WTC11 (cell line): ENCODE measurements around the gene KCNJ4. TPM values are rescaled to one million over a fixed set of nuclear protein-coding genes. Genes with fewer than 3 reads are reported as not detected.
"Not testable (repeated sequence)": the region's sequence is repeated elsewhere in the genome, so short reads cannot be mapped to it uniquely, and the experiment has no call there.

Experiments
- ATAC-seq: fragments of 200-7000 bp; cut with Tn5 transposase; 2 replicates; pipeline ENCODE4 v1.10.0; 2021; ENCODE audit warnings: mild to moderate bottlenecking, moderate library complexity
- CTCF ChIA-PET: fragments of 300-600 bp; sonication (Branson Sonifier 250); formaldehyde crosslinking; loops from one replicate; lab custom pipeline; 2021; ENCODE audit warnings: antibody characterized with exemption; lab: Charles Lee
- POLR2A ChIA-PET: fragments of 350-600 bp; sonication (Branson Sonifier 250); formaldehyde crosslinking; loops from one replicate; lab custom pipeline; 2021; ENCODE audit warnings: antibody characterized with exemption; lab: Charles Lee
- DNase-seq: peaks from one replicate; pipeline ENCODE4 v3.0.0; 2021; ENCODE audit warnings: low spot score
- H3K27ac Mint-ChIP-seq: 2 replicates; pipeline ENCODE4 v1.8.0; 2021; ENCODE audit warnings: mixed read lengths
- H3K27me3 Mint-ChIP-seq: 2 replicates; pipeline ENCODE4 v1.8.0; 2021; ENCODE audit warnings: low read depth, mild to moderate bottlenecking, moderate library complexity, mixed read lengths
- H3K36me3 Mint-ChIP-seq: 2 replicates; pipeline ENCODE4 v1.8.0; 2021; ENCODE audit warnings: mixed read lengths
- H3K4me1 Mint-ChIP-seq: 2 replicates; pipeline ENCODE4 v1.8.0; 2022; ENCODE audit warnings: mixed read lengths
- H3K4me3 Mint-ChIP-seq: 2 replicates; pipeline ENCODE4 v1.8.0; 2021; ENCODE audit warnings: mild to moderate bottlenecking, moderate library complexity, mixed read lengths
- H3K9me3 Mint-ChIP-seq: 2 replicates; pipeline ENCODE4 v1.8.0; 2021; ENCODE audit warnings: mixed read lengths
- CBFB ChIP-seq: sonication (generic); formaldehyde crosslinking; IDR thresholded peaks from 2 replicates; pipeline ENCODE4 v1.8.1; 2022; ENCODE audit warnings: mild to moderate bottlenecking, low read depth, missing genetic modification reagents
- CREM ChIP-seq: sonication (generic); formaldehyde crosslinking; IDR thresholded peaks from 2 replicates; pipeline ENCODE4 v1.8.1; 2022; ENCODE audit warnings: mild to moderate bottlenecking, missing genetic modification reagents, moderate library complexity
- ETV6 ChIP-seq: sonication (generic); formaldehyde crosslinking; IDR thresholded peaks from 2 replicates; pipeline ENCODE4 v1.8.1; 2022; ENCODE audit warnings: mild to moderate bottlenecking, missing genetic modification reagents
- FOXK1 ChIP-seq: sonication (generic); formaldehyde crosslinking; IDR thresholded peaks from 2 replicates; pipeline ENCODE4 v1.8.0; 2022; ENCODE audit warnings: mild to moderate bottlenecking, moderate library complexity, missing genetic modification reagents
- FOXP1 ChIP-seq: sonication (generic); formaldehyde crosslinking; IDR thresholded peaks from 2 replicates; pipeline ENCODE4 v1.8.0; 2022; ENCODE audit warnings: missing genetic modification reagents, mild to moderate bottlenecking, moderate library complexity, borderline replicate concordance
- NFE2L1 ChIP-seq: sonication (generic); formaldehyde crosslinking; IDR thresholded peaks from 2 replicates; pipeline ENCODE4 v1.8.1; 2023; ENCODE audit warnings: missing genetic modification reagents
- PRDM15 ChIP-seq: sonication (generic); formaldehyde crosslinking; IDR thresholded peaks from 2 replicates; pipeline ENCODE4 v1.8.0; 2022; ENCODE audit warnings: missing genetic modification reagents
- PRRX2 ChIP-seq: fragments of 250-450 bp; sonication (Bioruptor Pico); IDR thresholded peaks from 2 replicates; pipeline ENCODE4 v1.8.0; 2021; ENCODE audit warnings: mild to moderate bottlenecking
- SP1 ChIP-seq: sonication (generic); formaldehyde crosslinking; conservative IDR thresholded peaks from 2 replicates; pipeline ENCODE4 v1.8.1; 2022; ENCODE audit warnings: missing genetic modification reagents
- TP53 ChIP-seq: sonication (generic); formaldehyde crosslinking; IDR thresholded peaks from 2 replicates; pipeline ENCODE4 v1.8.1; 2023; ENCODE audit warnings: mild to moderate bottlenecking, missing genetic modification reagents
- ZNF232 ChIP-seq: sonication (generic); formaldehyde crosslinking; IDR thresholded peaks from 2 replicates; pipeline ENCODE4 v1.8.0; 2022; ENCODE audit warnings: mild to moderate bottlenecking, missing genetic modification reagents
- total RNA-seq: library from RNA; stranded (reverse); gene quantifications from 3 replicates; pipeline ENCODE4 v1.2.3, GENCODE V29; 2021

Gene KCNJ4
- total RNA-seq, 1 experiment from 2014 or later: 3.1 TPM

- TF ChIP-seq PRRX2 (no peak), CBFB (CRISPR knock-in tag) (no peak), PRDM15 (CRISPR knock-in tag) (no peak), NFE2L1 (CRISPR knock-in tag) (no peak), SP1 (CRISPR knock-in tag) (no peak), TP53 (CRISPR knock-in tag) (no peak), ETV6 (CRISPR knock-in tag) (no peak), FOXK1 (CRISPR knock-in tag) (no peak), FOXP1 (CRISPR knock-in tag) (no peak), ZNF232 (CRISPR knock-in tag) (no peak), CREM (CRISPR knock-in tag) (no peak)
- ChIA-PET CTCF (no interaction called here), POLR2A (interaction anchor here (1.3 kb wide), 1 partner anchor 16 kb away, joined by 3 read pairs; no protein-coding TSS in a partner anchor)
- H3K27ac Mint-ChIP-seq: peak overlapping the region; percentile 4; the same call in 1 of the 2 replicates
- no peaks in the 10 kb centered on the region for H3K9me3 Mint-ChIP-seq
- DNase-seq (no peak), ATAC-seq (peak; percentile 48)
- H3K4me3 Mint-ChIP-seq: peak overlapping the region; percentile 20; the same call in 1 of the 2 replicates
- peaks cover 26% of the 10 kb centered on the region for H3K36me3 Mint-ChIP-seq
- no peaks in the 10 kb centered on the region for H3K27me3 Mint-ChIP-seq
- H3K4me1 Mint-ChIP-seq: peaks cover 40% of the 10 kb centered on the region
These were observed 71.6 kb downstream of the KCNJ4 start for GRCh38 chr22:38383417-38383816.

GRCh38 chr22:38381371-38381770 lies 73.6 kb downstream of the KCNJ4 start:
- peaks cover 40% of the 10 kb centered on the region for H3K36me3 Mint-ChIP-seq
- H3K27ac Mint-ChIP-seq: peak overlapping the region; percentile 92
- H3K27me3 Mint-ChIP-seq, CTCF ChIA-PET, ATAC-seq, H3K4me3 Mint-ChIP-seq, DNase-seq, POLR2A ChIA-PET, H3K9me3 Mint-ChIP-seq: not testable (repeated sequence)
- H3K4me1 Mint-ChIP-seq: peaks cover 25% of the 10 kb centered on the region

Other genes with a start within 250 kb of the KCNJ4 start
- gene TMEM184B, start 182.2 kb downstream of the KCNJ4 start, total RNA-seq: 85.9 to 89.7 TPM (median 88.1 TPM) in 3 replicates
- 262 to 271 TPM (median 265 TPM) in 3 replicates for gene CSNK1E, start 137.8 kb downstream of the KCNJ4 start, total RNA-seq
- gene KDELR3, start 12.9 kb upstream of the KCNJ4 start, total RNA-seq: 5.7 to 10.3 TPM (median 7.7 TPM) in 3 replicates
- 399 to 507 TPM (median 489 TPM) in 3 replicates for gene DDX17, start 51.1 kb upstream of the KCNJ4 start, total RNA-seq
- 4.3 to 4.5 TPM (median 4.5 TPM) in 3 replicates for gene DMC1, start 115.0 kb upstream of the KCNJ4 start, total RNA-seq
- 3.8 to 6.3 TPM (median 6.0 TPM) in 3 replicates for gene FAM227A, start 201.2 kb upstream of the KCNJ4 start, total RNA-seq
- 26.5 to 28.3 TPM (median 28.1 TPM) in 3 replicates for gene CBY1, start 201.4 kb upstream of the KCNJ4 start, total RNA-seq
- gene TOMM22, start 226.8 kb upstream of the KCNJ4 start, total RNA-seq: 131 to 146 TPM (median 135 TPM) in 3 replicates
- 22.2 to 26.2 TPM (median 24.5 TPM) in 3 replicates for gene JOSD1, start 245.7 kb upstream of the KCNJ4 start, total RNA-seq